Smooth muscle cell (in vitro differentiated cells): ENCODE results near the gene TTYH2. TPM values are rescaled to one million over a fixed set of nuclear protein-coding genes. Genes with fewer than 3 reads are reported as not detected.

Experiments used
- DNase-seq: peaks from one replicate; lab custom pipeline; 2025; ENCODE audit not compliant: unreplicated experiment; lab: John Stamatoyannopoulos, UW
- H2AFZ ChIP-seq: fragments of 200-600 bp; sonication (generic); 2 replicates; pipeline ENCODE4 v1.6.0; 2016; ENCODE audit warnings: antibody characterized with exemption, low read depth, mild to moderate bottlenecking
- H3F3A ChIP-seq: fragments of 200-600 bp; sonication (generic); 2 replicates; pipeline ENCODE4 v1.6.0; 2017; ENCODE audit warnings: antibody characterized with exemption, low read depth
- H3K27ac ChIP-seq: fragments of 200-600 bp; sonication (generic); 2 replicates; pipeline ENCODE4 v1.5.1; 2016; ENCODE audit warnings: low read depth, mild to moderate bottlenecking
- H3K27me3 ChIP-seq: fragments of 200-600 bp; sonication (generic); 2 replicates; pipeline ENCODE4 v1.6.1; 2016; ENCODE audit warnings: low read depth, mild to moderate bottlenecking
- H3K36me3 ChIP-seq: fragments of 200-600 bp; sonication (generic); 2 replicates; pipeline ENCODE4 v1.5.1; 2016; ENCODE audit warnings: low read depth
- H3K4me1 ChIP-seq: fragments of 200-600 bp; sonication (generic); 2 replicates; pipeline ENCODE4 v1.5.1; 2016; ENCODE audit warnings: low read depth
- H3K4me2 ChIP-seq: fragments of 200-600 bp; sonication (generic); 2 replicates; pipeline ENCODE4 v1.6.0; 2016; ENCODE audit warnings: mild to moderate bottlenecking
- H3K4me3 ChIP-seq: fragments of 200-600 bp; sonication (generic); 2 replicates; pipeline ENCODE4 v1.5.1; 2016; ENCODE audit warnings: mild to moderate bottlenecking
- H3K79me2 ChIP-seq: fragments of 200-600 bp; sonication (generic); 2 replicates; pipeline ENCODE4 v1.6.0; 2016; ENCODE audit warnings: low read depth, mild to moderate bottlenecking
- H3K9ac ChIP-seq: fragments of 200-600 bp; sonication (generic); 2 replicates; pipeline ENCODE4 v1.6.0; 2016; ENCODE audit warnings: low read depth
- H3K9me3 ChIP-seq: fragments of 200-600 bp; sonication (generic); replicated peaks from 2 replicates; pipeline ENCODE4 v1.5.1; 2016; ENCODE audit warnings: low read depth
- H4K20me1 ChIP-seq: fragments of 200-600 bp; sonication (generic); 2 replicates; pipeline ENCODE4 v1.6.0; 2016; ENCODE audit warnings: low read depth
- WGBS: methylation state at CpG from one replicate; pipeline ENCODE4 v1.1.7; 2016; ENCODE audit warnings: low lambda C conversion rate; 5-methylcytosine and 5-hydroxymethylcytosine counted together
- polyA plus RNA-seq: library from polyadenylated mRNA; unstranded; fragments of >200 nt; fragmentation: Nextera tagmentation; extraction: Ambion mirVana; gene quantifications from 2 replicates; pipeline ENCODE4 v1.2.1, GENCODE V29; 2016
- total RNA-seq: library from RNA; depleted of rRNA; stranded (reverse); fragments of >200 nt; gene quantifications from 2 replicates; pipeline ENCODE4 v1.2.3, GENCODE V29; 2014
- TF ChIP-seq, protein P1 (sequence below): fragments of 200-600 bp; sonication (generic); IDR thresholded peaks from 2 replicates; pipeline ENCODE4 v1.5.1; 2017; ENCODE audit warnings: borderline replicate concordance, mild to moderate bottlenecking, antibody characterized with exemption; ENCODE audit not compliant: insufficient read depth, poor library complexity, severe bottlenecking

TTYH2 gene
- total and polyA plus RNA-seq, 2 experiments from 2014 or later: 1.6 to 1.9 TPM

DNA sequence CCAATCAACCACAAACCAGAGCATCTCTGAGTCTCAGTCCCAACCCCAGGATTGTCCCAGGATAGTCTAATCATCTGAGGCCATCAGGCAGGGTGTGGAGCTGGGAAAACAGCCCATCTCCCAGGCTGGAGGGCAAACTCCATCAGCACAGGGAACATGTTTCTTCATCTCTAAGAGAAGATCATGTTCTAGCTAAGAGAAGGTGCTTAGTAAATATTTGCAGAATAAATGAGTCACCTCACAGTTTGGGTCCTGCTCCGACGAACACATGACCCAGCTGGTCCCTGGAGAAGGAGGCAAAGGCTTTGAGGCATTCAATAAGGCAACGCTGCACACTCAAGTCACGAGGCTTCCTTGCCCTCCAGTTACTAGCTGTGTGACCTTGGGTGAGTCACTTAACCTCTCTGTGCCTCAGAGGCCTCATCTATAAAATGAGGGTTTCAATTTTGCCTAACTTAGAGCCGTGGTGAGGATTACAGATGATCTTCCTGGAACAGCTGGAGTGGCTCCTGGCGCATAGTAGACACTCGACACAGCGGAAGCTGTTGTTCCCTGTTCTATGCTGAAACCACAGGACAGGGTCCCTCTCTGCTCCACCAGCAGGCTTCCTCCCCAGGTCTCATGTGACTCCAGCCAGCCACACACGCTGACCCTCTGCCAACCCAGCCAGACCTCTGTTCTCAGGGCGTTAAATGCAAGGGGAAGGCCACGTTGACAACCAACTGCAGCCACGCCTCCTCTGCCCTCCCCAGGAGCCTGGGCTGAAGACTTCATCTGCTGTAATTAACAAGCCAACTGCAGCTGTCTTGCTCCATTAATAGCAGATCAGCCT is 20.2 kb upstream of the TTYH2 start:
- H3K27ac ChIP-seq: no peak overlapping the region
- no peak overlapping the region for H3K4me3 ChIP-seq
- no peaks in the 10 kb centered on the region for H3K9me3 ChIP-seq
- no peaks in the 10 kb centered on the region for H3K79me2 ChIP-seq
- no peak overlapping the region for H3K9ac ChIP-seq
- TF ChIP-seq, protein P1, sequence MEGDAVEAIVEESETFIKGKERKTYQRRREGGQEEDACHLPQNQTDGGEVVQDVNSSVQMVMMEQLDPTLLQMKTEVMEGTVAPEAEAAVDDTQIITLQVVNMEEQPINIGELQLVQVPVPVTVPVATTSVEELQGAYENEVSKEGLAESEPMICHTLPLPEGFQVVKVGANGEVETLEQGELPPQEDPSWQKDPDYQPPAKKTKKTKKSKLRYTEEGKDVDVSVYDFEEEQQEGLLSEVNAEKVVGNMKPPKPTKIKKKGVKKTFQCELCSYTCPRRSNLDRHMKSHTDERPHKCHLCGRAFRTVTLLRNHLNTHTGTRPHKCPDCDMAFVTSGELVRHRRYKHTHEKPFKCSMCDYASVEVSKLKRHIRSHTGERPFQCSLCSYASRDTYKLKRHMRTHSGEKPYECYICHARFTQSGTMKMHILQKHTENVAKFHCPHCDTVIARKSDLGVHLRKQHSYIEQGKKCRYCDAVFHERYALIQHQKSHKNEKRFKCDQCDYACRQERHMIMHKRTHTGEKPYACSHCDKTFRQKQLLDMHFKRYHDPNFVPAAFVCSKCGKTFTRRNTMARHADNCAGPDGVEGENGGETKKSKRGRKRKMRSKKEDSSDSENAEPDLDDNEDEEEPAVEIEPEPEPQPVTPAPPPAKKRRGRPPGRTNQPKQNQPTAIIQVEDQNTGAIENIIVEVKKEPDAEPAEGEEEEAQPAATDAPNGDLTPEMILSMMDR: no peak
- no peaks in the 10 kb centered on the region for H3K4me1 ChIP-seq
- no peaks in the 10 kb centered on the region for H4K20me1 ChIP-seq
- H3K36me3 ChIP-seq: no peaks in the 10 kb centered on the region
- no peaks in the 10 kb centered on the region for H3F3A ChIP-seq
- WGBS: 65% methylated on average over 12 of the region's 12 CpGs
- peaks cover 21% of the 10 kb centered on the region for H3K27me3 ChIP-seq
- no peak overlapping the region for H3K4me2 ChIP-seq
- H2AFZ ChIP-seq: no peak overlapping the region
- no peak for DNase-seq

DNA sequence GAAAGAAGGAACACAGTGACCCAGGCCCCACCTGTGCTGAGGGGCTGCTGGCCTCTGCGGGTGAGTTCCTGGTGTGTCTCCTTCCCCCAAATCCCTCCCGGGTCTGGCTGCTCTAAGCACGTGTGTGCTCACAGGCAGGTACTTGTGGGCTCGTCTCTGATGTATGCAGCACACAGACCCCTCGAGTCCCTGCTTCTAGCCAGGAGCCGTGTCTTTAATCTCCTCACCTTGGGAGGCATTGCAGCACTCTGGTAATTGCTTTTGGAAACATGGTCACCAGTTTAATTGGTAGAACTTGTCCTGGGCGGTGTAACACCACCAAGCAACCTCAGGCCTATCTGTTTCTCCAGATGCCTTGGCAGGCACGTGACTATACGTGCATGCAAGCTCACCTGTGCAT is 18.7 kb upstream of the TTYH2 start:
- H3K4me1 ChIP-seq: no peaks in the 10 kb centered on the region
- 86% methylated on average over 9 of the region's 9 CpGs for WGBS
- H3K9ac ChIP-seq: no peak overlapping the region
- no peak overlapping the region for H2AFZ ChIP-seq
- TF ChIP-seq, protein P1: no peak
- H3K9me3 ChIP-seq: no peaks in the 10 kb centered on the region
- no peak overlapping the region for H3K4me3 ChIP-seq
- H4K20me1 ChIP-seq: no peaks in the 10 kb centered on the region
- H3F3A ChIP-seq: no peaks in the 10 kb centered on the region
- no peak overlapping the region for H3K4me2 ChIP-seq
- DNase-seq: no peak
- H3K36me3 ChIP-seq: no peaks in the 10 kb centered on the region
- H3K79me2 ChIP-seq: no peaks in the 10 kb centered on the region
- H3K27me3 ChIP-seq: peaks cover 21% of the 10 kb centered on the region
- H3K27ac ChIP-seq: no peak overlapping the region

DNA sequence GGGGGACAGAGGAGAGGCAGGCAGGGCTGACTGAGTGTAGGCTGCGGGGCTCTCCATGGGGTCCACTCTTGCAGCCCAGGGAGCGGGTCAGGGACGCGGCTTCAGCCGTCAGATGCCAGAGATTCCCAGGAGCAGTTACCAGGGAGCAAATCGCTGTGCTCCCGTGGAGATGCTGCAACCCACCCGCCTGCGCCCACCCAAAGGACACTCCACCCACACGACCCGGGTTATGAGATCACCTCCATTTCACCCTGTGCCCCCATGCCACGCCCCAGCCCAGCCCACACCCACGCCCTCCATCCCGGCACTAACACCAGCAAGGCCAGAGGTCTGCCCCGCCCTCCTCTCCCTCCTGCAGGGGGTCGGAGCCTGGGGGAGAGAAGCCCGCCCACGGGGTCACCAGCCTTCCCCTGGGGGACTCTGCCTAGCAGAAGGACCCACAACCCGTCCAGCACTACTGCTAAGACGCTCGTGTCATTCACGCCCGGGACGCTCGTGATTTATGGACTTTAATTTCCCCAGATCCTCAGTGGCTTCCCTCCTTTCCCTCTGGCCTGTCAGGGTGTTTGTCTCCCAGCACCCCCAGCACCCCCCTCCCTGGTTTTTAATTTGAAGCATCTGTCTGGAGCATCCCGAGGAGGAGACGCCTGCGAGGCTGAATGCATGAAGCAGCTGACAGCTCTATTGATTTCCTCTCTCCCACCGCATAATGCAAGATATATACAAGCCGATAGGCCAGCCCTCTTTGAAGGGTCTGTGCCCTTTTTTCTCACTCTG is 16.6 kb upstream of the TTYH2 start:
- no peak overlapping the region for H3K9ac ChIP-seq
- no peaks in the 10 kb centered on the region for H3K79me2 ChIP-seq
- no peak overlapping the region for H3K4me2 ChIP-seq
- H3K27me3 ChIP-seq: peaks cover 21% of the 10 kb centered on the region
- H3K4me3 ChIP-seq: no peak overlapping the region
- no peaks in the 10 kb centered on the region for H3K9me3 ChIP-seq
- DNase-seq: no peak
- H2AFZ ChIP-seq: no peak overlapping the region
- H3K4me1 ChIP-seq: no peaks in the 10 kb centered on the region
- TF ChIP-seq, protein P1: no peak
- no peak overlapping the region for H3K27ac ChIP-seq
- WGBS: 83% methylated on average over 20 of the region's 30 CpGs
- no peaks in the 10 kb centered on the region for H3F3A ChIP-seq
- no peaks in the 10 kb centered on the region for H3K36me3 ChIP-seq
- H4K20me1 ChIP-seq: no peaks in the 10 kb centered on the region
